Left renal pelvis (tissue), 4 donors: ENCODE measurements around the gene CRABP2. TPM values are rescaled to one million over a fixed set of nuclear protein-coding genes. Genes with fewer than 3 reads are reported as not detected.

ENCODE experiments used
- DNase-seq, 4 donors: peaks; one replicate each; pipeline ENCODE4 v3.0.0-alpha.2; 2013; ENCODE audit warnings: low read depth in 4 of 4, low spot score in 3 of 4
- polyA plus RNA-seq, 4 donors: library from polyadenylated mRNA; unstranded; fragments of 120-200 nt; gene quantifications; one replicate each; pipeline ENCODE4 v1.2.1, GENCODE V29; 2013; ENCODE audit not compliant: insufficient read length in 4 of 4

The CRABP2 gene
- polyA plus RNA-seq: 100 to 1,000 TPM in 2 of 4 donors, 10 to 100 TPM in 2; 96.4 to 313 (median 105) TPM

DNA sequence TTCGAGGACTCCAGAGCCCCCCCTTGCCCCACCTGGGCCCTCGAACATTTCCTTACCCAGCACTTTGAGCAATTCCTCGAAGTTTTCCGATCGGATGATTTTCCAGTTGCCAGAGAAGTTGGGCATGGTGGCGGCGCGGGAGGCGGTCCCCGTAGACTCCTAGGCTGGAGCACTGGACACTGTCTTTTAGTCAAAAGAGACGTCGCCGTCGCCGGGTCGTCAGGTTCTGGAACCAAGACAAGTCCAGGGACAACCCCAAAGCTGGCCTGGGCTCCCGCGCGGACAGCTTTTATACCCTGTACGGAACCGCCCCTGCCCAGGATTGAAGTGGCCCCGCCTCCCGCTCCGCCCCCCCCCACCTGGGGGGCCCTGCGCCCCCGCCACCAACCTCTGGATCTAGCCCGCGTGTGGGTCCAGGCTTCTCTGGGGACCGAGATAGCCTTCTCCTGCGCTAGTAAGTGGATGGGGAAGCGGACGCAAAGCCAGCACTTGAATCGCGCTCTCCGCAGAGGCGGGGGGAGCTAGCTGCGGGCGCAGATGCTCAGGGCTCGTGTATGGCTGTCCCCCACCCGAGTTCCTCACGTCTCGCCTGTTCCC, at the start of gene CRABP2:
CRABP2 (minus strand) TSS at position 263 of the 597 bp plus-strand sequence; CDS start at position 126, 137 bp downstream.
- DNase-seq: no peak

GRCh38 chr1:156754219-156754618, 48.8 kb upstream of the CRABP2 start:
- no peak for DNase-seq

GRCh38 chr1:156752843-156753482, 47.6 kb upstream of the CRABP2 start:
- DNase-seq: no peak

GRCh38 chr1:156751757-156752481, 46.5 kb upstream of the CRABP2 start:
- peak; percentile 87 to 92 (median 90) for DNase-seq

DNA sequence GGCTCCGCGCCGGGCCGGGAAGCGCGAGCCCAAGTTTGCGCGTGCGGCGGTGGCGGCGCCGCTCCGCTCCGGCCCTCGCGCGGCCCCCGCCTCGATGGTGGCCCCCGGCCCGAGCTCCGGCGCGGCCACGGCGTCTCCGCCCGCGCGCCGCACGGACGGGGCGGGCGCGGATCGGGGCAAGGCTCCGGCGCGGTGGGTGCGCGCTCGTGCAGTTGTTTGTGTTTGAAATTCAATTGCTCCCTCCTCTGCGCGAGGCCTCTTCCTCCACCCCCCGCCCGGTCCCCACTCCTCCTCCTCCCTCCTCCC, 46.0 kb upstream of the CRABP2 start, which contains the start of gene HDGF:
HDGF (minus strand) TSS at position 225 of the 306 bp plus-strand sequence. CDS start 246 bp downstream, outside the sequence.
- DNase-seq: no peak

DNA sequence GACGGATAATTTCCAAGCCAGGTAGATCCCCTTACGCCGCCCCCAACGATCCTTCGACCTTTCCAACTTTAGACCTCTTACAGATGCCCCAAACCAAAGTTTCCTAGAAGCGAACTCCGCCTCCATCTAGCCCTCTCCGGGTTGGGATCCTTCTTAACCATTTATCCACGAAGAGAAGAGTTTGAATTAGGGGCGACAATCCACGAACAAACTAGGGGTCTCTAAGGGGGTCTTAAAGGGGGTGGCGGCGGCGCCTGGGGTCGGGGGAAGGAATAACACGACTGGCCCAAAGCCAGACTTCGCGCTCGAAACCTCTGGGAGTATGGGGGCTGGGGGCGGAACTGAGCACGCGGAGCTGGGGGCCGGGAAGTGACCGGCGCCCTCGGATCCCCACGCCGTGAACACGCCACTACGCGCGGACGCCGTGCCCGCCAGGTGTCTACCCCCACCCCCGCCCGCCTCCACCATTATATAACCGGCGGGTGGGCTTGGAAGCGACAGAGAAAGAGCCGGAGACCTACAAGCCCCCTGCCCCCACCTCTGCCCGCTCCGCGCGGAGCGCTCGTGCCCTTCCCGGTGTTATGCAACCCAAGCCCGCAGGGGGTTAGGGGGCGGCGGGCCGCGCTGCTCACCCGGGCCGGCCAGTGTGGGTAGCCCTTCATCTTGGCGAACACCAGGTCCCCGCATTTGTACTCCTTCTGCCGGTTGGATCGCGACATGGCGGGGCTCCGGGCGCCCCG, 45.5 kb upstream of the CRABP2 start:
- no peak for DNase-seq

DNA sequence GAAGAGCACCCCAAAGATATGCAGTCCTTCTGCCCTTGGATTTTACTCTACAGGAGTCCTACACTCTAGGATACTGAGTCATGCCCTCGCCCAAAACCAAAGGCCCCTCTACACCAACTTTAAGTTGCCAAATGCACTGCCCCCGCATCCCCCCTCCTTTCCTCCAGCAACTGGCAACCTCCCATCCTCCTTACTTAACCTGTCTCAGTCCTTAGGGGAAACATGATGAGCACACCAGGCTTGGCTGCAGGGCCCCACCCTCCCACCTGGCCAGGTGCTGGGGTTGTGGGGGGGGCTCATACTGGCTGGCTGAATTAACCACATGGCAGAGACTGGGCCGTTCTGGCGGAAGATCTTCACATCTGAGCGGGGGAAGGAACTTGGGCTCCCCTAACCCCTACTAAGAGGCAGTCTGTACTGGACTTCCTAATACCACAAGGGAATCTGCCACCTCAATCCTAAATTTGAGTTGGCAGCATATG, 44.8 kb upstream of the CRABP2 start:
- no peak for DNase-seq

DNA sequence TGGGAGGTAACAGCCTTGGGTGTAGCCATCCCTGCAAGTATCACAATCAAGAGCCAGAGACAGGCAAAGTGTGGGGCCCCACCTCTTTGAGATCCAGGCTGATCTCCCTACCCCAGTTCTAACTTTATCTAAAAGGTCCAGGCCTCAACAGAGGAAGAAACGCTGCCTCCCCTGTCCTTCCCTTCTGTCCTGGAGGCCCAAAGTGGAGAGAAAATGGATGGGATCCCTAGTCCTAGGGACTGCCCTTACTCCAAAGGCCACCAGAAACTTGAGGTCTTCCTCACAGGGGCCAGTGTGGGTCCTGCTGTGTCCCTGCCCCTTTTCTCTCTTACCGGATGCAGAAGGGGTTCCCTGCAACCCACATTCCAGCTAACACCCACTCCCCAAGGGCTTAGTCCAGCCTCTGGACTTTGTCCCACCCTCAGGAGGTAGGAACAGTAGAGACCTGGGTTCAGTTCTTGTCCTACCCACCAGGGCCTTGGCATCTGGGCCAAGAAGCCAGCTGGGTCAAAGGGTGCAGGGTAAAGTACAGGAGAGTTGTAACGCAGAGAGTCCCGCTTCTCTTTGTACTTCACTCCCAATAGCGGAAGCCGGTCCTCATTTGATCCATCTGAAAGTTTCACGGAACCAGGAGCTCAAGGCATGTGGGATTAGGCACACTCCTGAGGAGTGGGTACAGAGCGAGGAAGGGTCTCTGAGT, 44.2 kb upstream of the CRABP2 start:
- no peak for DNase-seq

DNA sequence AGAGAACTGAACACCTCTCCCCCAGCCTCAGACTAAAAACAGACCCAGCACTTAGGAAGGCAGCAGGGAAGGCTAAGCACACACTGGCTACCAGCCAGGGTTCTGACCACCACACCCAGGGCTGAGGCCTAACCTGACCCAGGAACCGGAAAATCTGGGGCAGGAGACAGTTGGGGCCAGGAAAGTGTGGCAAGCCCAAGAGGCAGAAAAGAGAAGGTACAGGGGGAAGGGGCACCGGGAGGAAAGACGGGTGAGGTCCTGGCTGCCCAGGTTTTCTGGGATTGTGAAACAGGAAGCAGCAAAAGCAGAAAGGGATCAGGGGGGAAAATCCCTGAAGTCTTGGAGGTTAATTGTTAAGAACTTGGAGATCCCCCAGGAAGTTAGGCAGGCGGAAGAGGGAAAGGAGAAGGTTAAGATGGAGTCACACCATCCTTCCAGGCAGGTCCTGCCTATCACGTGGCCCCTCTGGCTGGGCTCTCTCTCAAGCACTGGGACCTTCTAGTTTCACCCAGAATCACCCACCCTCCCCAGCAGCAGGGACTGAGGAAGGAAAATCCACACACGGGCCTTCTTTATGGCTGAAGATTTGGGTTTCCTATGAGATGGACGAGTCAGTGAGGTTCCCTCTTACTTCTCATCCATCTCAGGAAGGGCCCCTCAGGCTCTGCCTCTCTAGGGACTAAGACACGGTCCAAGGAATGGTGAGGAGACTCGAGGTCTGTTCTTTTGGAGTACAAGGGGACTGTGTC, 43.5 kb upstream of the CRABP2 start:
- DNase-seq: no peak

GRCh38 chr1:156747742-156748669, 42.6 kb upstream of the CRABP2 start:
- DNase-seq: no peak

DNA sequence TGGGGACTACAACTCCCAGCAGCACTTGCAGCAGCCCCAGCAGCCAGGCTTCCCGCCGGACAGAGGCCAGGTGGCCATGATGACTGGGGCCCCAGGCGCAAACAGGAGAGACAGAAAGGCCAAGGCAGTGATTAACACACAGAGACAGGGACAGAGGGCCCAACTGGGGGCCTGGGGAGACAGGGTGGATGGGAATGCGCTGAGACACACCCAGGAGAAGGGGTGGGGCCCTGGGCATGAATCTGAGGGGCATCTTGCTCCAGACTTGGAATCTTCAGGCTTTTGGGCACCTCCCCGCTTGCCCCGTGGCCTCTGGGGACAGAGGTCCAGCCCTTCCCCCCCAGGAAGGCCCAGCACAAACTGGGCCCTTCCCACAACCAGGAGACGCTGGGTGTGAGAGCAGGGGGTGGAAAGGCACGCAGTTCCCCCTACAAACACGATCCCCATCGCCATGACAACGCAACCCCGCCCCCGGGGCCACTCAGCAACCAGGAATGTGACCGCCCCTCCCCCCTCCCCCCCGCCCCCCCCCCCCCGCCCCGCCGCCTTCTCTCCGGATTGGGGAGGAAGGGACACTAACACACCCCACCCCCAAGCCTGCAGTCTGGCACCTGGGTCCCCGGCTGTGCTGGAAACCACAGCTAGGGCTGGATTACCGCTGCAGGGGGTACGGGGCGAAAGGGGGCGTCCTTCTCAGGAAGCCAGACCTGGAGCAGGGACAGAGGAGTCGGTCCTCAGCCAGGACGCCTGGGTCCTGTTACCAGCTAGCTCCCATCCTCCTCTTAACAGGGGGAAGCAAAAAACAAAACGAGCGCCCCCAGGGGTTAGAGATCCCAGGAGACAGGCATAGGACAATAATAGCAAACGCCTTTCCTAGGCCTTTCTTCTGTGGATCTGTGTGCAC, 41.6 kb upstream of the CRABP2 start:
- DNase-seq: peak in 1 of 4 donors; percentile 87

DNA sequence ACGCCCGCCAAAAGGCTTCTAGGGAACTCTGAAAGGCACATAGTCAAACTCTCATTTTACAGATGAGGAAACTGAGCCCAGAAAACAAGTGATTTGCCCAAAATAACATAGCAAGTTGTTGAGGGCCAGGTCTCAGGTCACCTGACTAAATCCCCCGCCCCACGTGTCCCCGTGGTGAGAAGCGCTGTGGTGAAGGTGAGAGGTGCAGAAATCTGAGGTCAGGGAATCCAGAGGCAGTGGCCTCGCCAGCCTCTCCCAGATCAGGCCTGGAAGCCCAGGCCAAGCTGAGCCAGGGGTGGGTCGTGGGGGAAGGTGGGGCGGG, 41.0 kb upstream of the CRABP2 start:
- no peak for DNase-seq

DNA sequence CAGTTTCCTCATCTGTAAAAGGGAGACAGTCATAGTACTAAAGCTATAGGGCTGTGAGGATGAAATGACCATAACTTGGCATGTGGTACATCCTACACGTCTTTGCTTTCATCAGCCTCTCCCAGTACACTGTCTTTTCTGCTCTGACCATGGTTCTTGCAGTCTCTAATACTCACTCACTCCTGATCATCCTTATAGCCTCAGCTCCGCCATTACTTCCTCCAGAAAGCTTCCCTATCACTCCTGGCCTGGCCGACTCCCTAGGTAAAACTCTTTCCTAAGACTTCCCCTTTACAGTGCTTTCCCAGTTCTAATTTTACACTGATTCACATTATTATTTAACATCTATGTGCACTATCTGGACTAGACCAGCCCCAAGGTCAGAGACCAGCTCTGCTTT, 40.5 kb upstream of the CRABP2 start:
- DNase-seq: no peak

DNA sequence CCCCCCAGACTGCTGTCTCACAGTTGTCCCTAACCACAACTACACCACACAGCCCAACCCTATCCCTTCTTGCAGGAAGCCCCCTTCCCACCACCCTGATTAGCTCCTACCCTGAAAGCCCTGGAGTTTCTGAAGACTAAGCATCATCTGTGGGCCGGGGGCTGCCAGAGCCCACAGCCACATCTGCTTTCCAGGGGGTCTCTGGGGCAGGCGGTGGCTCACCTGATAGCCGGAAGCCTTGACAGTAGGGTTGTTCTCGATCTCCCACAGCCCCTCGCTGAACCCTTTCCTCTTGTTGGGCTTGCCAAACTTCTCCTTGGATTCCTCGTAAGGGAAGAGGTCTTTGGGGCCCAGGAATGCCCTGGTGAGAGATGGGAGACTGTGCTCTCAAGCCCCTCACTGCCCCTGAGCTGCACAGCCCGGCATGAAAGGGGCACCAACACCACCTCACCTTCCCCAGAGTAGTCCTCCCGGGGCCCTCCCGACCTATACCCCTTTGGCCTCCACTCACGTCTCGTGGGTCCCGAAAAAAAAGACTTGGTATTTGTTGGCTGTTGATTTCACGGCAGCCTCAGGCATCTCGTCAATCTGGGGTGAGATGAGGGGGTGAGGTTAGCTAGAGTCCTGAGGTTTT, 39.5 kb upstream of the CRABP2 start:
- DNase-seq: no peak

DNA sequence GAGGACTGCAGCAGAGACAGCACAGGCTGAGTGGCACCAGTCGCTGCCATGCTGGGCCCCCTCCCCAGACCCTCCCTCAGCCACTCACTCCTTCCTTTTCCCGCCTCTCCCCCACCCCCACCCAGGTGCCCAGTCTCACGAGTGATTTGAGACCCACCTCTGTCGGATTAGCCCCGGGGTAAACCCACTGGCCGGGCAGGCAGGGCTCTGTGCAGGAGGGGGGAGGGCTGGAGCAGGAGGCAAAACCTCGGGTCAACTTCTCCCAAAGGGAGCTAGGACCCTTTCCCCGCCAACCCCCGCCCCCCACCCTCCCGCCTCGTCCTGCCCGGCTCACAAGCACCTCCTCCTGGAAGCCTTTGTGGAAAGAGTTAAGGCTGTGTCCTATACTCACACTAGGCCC, 39.0 kb upstream of the CRABP2 start:
- no peak for DNase-seq

- DNase-seq: no peak
Observed at GRCh38 chr1:156743367-156744302, 38.3 kb upstream of the CRABP2 start.
